ENCODE measurements around the gene RPS8.
"Not testable (repeated sequence)": the region's sequence is repeated elsewhere in the genome, so short reads cannot be mapped to it uniquely, and the experiment has no call there.

RPS8 gene

DNA sequence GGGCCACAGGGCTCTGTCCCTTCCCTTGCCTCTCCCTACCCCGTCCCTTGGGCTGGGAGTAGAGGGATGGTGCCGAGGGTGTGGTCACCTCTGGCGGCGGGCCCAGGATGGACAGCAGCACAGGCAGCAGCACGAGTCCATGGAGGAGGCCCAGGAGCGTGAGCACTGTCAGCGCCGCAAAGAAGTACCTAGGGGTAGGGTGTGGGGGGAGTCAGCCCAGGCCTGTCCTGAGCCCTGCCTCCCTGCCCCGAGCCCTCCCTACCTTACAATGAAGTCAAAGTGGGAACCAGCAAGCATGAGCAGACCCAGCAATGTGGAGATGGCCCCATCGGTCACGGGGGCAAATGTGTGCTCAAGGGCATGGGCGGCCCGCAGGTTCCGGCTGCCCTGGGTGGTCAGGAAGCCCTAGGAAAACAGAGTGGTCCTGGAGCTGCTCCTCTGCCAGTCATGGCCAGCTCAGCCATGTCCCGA, 47.7 kb downstream of the RPS8 start:
- TF ChIP-seq EZH2phosphoT487 (conservative IDR thresholded peaks at IDR 0.05; ENCODE audit: low read length) = no peak

DNA sequence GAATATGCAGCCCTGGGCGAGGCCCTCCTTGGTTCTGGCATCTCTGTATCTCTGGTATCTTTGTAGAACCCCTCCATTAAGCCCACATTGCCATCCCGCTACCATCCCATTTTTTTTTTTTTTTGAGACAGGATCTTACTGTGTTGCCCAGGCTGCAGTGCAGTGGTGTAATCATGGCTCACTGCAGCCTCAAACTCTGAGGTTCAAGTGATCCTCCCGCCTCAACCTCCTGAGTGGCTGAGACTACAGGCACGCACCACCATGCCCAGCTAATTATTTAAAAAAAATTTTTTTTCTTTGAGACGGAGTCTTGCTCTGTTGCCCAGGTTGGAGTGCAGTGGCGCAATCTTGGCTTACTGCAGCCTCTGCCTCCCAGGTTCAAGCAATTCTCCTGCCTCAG, 49.1 kb downstream of the RPS8 start:
- not testable (repeated sequence) for H2AFZ ChIP-seq (ENCODE audit: low read depth, low read length, severe bottlenecking); H3K79me2 ChIP-seq (ENCODE audit: insufficient read depth, low read length); H3K9me2 ChIP-seq (replicated peaks; ENCODE audit: insufficient read depth, low read length); H3K27ac ChIP-seq (ENCODE audit: low read depth, low read length); H3K36me3 ChIP-seq (ENCODE audit: low read length); H3K9ac ChIP-seq (ENCODE audit: low read length); H3K27me3 ChIP-seq (ENCODE audit: low read length); H3K4me2 ChIP-seq (ENCODE audit: low read depth, low read length, poor library complexity, severe bottlenecking); H3K9me3 ChIP-seq (ENCODE audit: insufficient read depth, low read length); H4K20me1 ChIP-seq (ENCODE audit: low read depth, low read length); H3K4me3 ChIP-seq (ENCODE audit: insufficient read depth, low read length, poor library complexity, severe bottlenecking)
- H3F3A ChIP-seq (ENCODE audit: insufficient read depth) = peaks cover 17% of the 10 kb centered on the region

More for the DNA sequence above, 47.7 kb downstream of the RPS8 start:
- no peaks in the 10 kb centered on the region for H3K9me3 ChIP-seq (ENCODE audit: insufficient read depth, low read length)
- H3K36me3 ChIP-seq (ENCODE audit: low read length) = no peaks in the 10 kb centered on the region
- H2AFZ ChIP-seq (ENCODE audit: low read depth, low read length, severe bottlenecking) = no peak overlapping the region
- no peaks in the 10 kb centered on the region for H4K20me1 ChIP-seq (ENCODE audit: low read depth, low read length)
- H3K9me2 ChIP-seq (replicated peaks; ENCODE audit: insufficient read depth, low read length) = no peaks in the 10 kb centered on the region
- H3K27ac ChIP-seq (ENCODE audit: low read depth, low read length) = no peak overlapping the region
- H3K79me2 ChIP-seq (ENCODE audit: insufficient read depth, low read length) = no peaks in the 10 kb centered on the region
- H3K27me3 ChIP-seq (ENCODE audit: low read length) = no peaks in the 10 kb centered on the region
- H3K4me2 ChIP-seq (ENCODE audit: low read depth, low read length, poor library complexity, severe bottlenecking) = no peak overlapping the region
- no peak overlapping the region for H3K4me3 ChIP-seq (ENCODE audit: insufficient read depth, low read length, poor library complexity, severe bottlenecking)
- H3F3A ChIP-seq (ENCODE audit: insufficient read depth) = peaks cover 22% of the 10 kb centered on the region
- H3K9ac ChIP-seq (ENCODE audit: low read length) = no peak overlapping the region

DNA sequence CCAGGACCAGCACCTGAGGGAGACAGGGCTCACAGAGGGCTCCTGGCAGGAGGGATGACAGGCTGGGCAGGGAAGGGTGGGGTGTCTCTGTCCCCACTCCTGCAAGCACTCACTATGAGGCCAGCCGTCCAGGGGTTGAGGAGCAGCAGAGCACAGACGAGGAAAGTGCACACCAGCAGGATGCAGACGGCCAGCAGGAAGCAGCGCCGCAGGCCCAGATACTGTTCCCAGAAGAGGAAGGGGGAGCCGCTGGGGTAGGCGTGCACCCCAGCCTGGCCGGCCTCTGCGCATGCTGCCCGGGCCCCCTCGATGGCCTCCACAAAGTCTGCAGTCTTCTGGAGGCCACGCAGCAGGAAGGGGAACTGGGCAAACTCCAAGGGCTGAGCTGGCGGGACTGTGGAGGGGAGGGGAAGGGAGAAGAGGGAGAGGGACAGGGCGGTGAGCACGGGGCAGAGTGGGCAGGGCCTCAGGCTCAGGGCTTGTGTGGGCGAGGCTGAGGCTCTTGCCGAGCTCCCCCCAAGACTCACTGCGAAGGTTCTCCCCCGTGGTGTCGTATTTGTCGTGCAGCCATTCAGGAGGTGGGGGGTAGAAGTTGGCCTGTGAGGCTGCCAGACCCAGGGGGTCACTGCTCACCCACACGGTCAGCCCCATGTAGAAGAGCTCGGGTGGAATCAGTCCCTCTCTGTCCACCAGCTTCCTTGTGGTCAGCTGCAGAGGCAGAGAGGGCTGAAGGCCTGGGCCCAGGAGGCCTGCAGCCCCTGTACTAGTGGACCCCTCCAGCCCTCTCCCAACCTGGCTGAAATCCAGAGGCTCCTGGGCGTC, 51.2 kb downstream of the RPS8 start:
- Histone ChIP-seq H3K9me3 (ENCODE audit: insufficient read depth, low read length) (no peaks in the 10 kb centered on the region), H2AFZ (ENCODE audit: low read depth, low read length, severe bottlenecking) (no peak overlapping the region), H3K9me2 (replicated peaks; ENCODE audit: insufficient read depth, low read length) (no peaks in the 10 kb centered on the region), H3K27me3 (ENCODE audit: low read length) (no peaks in the 10 kb centered on the region), H3K27ac (ENCODE audit: low read depth, low read length) (no peak overlapping the region), H3F3A (ENCODE audit: insufficient read depth) (no peaks in the 10 kb centered on the region), H3K9ac (ENCODE audit: low read length) (no peak overlapping the region), H3K4me2 (ENCODE audit: low read depth, low read length, poor library complexity, severe bottlenecking) (no peak overlapping the region), H3K4me3 (ENCODE audit: insufficient read depth, low read length, poor library complexity, severe bottlenecking) (no peak overlapping the region), H3K36me3 (ENCODE audit: low read length) (no peaks in the 10 kb centered on the region), H4K20me1 (ENCODE audit: low read depth, low read length) (no peaks in the 10 kb centered on the region), H3K79me2 (ENCODE audit: insufficient read depth, low read length) (no peaks in the 10 kb centered on the region)
- TF ChIP-seq EZH2phosphoT487 (conservative IDR thresholded peaks at IDR 0.05; ENCODE audit: low read length) = no peak
- TF ChIP-seq, protein P1, sequence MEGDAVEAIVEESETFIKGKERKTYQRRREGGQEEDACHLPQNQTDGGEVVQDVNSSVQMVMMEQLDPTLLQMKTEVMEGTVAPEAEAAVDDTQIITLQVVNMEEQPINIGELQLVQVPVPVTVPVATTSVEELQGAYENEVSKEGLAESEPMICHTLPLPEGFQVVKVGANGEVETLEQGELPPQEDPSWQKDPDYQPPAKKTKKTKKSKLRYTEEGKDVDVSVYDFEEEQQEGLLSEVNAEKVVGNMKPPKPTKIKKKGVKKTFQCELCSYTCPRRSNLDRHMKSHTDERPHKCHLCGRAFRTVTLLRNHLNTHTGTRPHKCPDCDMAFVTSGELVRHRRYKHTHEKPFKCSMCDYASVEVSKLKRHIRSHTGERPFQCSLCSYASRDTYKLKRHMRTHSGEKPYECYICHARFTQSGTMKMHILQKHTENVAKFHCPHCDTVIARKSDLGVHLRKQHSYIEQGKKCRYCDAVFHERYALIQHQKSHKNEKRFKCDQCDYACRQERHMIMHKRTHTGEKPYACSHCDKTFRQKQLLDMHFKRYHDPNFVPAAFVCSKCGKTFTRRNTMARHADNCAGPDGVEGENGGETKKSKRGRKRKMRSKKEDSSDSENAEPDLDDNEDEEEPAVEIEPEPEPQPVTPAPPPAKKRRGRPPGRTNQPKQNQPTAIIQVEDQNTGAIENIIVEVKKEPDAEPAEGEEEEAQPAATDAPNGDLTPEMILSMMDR (IDR thresholded peaks at IDR 0.05; ENCODE audit: insufficient read depth, low read length, poor library complexity, severe bottlenecking) = no peak

DNA sequence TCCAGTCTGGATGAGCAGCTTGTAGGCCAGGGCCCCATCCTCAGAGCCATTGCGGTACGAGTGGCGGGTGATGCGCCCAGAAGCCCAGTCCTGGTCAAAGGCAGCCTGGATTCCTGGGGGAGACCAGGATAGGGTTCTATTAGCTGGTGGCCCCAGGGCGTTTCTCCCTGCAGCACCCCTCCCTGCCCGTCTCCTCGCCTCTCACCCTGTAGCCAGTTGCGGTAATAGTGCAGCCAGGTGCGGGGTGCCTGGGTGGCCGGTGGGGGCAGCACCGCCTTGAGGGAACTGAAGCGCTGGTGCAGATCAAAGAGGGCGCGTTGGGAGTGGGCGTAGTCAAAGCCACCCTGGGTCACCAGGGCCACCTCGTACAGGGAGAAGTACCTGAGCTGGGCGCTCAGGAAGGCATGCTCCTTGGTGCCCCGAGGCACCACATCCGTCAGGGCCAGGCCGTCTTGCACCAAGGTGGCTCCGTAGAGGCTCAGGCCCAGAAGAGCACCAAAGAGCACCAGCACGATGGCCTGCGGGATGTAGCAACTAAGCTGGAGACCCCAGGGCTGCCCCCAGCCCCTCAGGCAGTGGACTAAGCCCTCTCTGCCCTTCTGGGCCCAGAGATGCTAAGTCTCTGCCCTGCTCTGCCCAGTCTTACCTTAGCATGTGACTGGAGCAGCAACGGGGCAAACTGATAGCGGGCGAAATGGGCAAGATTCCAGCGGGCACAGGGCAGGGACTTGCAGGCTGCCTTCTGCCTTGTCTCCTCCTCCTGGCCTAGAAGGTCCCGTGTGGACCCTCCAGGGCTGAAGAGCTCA, 52.1 kb downstream of the RPS8 start:
- Histone ChIP-seq H2AFZ (ENCODE audit: low read depth, low read length, severe bottlenecking) (no peak overlapping the region), H3K9ac (ENCODE audit: low read length) (no peak overlapping the region), H3K4me2 (ENCODE audit: low read depth, low read length, poor library complexity, severe bottlenecking) (no peak overlapping the region), H4K20me1 (ENCODE audit: low read depth, low read length) (no peaks in the 10 kb centered on the region), H3K4me3 (ENCODE audit: insufficient read depth, low read length, poor library complexity, severe bottlenecking) (no peak overlapping the region), H3K79me2 (ENCODE audit: insufficient read depth, low read length) (no peaks in the 10 kb centered on the region), H3K9me3 (ENCODE audit: insufficient read depth, low read length) (no peaks in the 10 kb centered on the region), H3K36me3 (ENCODE audit: low read length) (no peaks in the 10 kb centered on the region), H3K9me2 (replicated peaks; ENCODE audit: insufficient read depth, low read length) (no peaks in the 10 kb centered on the region), H3K27ac (ENCODE audit: low read depth, low read length) (no peak overlapping the region), H3K27me3 (ENCODE audit: low read length) (no peaks in the 10 kb centered on the region), H3F3A (ENCODE audit: insufficient read depth) (no peaks in the 10 kb centered on the region)
- TF ChIP-seq, protein P1 (IDR thresholded peaks at IDR 0.05; ENCODE audit: insufficient read depth, low read length, poor library complexity, severe bottlenecking) = no peak
- no peak for TF ChIP-seq EZH2phosphoT487 (conservative IDR thresholded peaks at IDR 0.05; ENCODE audit: low read length)

All from SU-DHL-6 (cell line).